GM23338 (cell line): ENCODE data around the gene RAP2A. TPM values are rescaled to one million over a fixed set of nuclear protein-coding genes. Genes with fewer than 3 reads are reported as not detected.

Experiments used
- ATAC-seq: fragments of 200-7000 bp; cut with Tn5 transposase; 3 replicates; pipeline ENCODE4 v1.9.1; 2020
- DNase-seq: peaks from one replicate; pipeline ENCODE4 v3.0.0-alpha.2; 2015; ENCODE audit warnings: low spot score
- H2AFZ ChIP-seq: fragments of 200-600 bp; sonication (generic); 2 replicates; pipeline ENCODE4 v1.8.0; 2016; ENCODE audit warnings: antibody characterized with exemption, mild to moderate bottlenecking, moderate library complexity
- H3F3A ChIP-seq: fragments of 200-600 bp; sonication (generic); replicated peaks from 2 replicates; pipeline ENCODE4 v1.8.0; 2017; ENCODE audit warnings: antibody characterized with exemption, mixed run types, low read depth
- H3K27ac ChIP-seq: fragments of 200-600 bp; sonication (generic); 2 replicates; pipeline ENCODE4 v1.6.1; 2016; ENCODE audit warnings: low read depth
- H3K27me3 ChIP-seq: fragments of 200-600 bp; sonication (generic); 2 replicates; pipeline ENCODE4 v1.8.0; 2016; ENCODE audit warnings: mild to moderate bottlenecking, mixed run types, moderate library complexity; ENCODE audit not compliant: insufficient read depth
- H3K36me3 ChIP-seq: fragments of 200-600 bp; sonication (generic); 2 replicates; pipeline ENCODE4 v1.8.0; 2016; ENCODE audit warnings: mild to moderate bottlenecking; ENCODE audit not compliant: insufficient read depth
- H3K4me1 ChIP-seq: fragments of 200-600 bp; sonication (generic); 2 replicates; pipeline ENCODE4 v1.8.0; 2016; ENCODE audit warnings: mild to moderate bottlenecking, moderate library complexity; ENCODE audit not compliant: insufficient read depth
- H3K4me2 ChIP-seq: fragments of 200-600 bp; sonication (generic); 2 replicates; pipeline ENCODE4 v1.7.1; 2017; ENCODE audit warnings: mixed run types
- H3K4me3 ChIP-seq: fragments of 200-600 bp; sonication (generic); 2 replicates; pipeline ENCODE4 v1.6.1; 2016; ENCODE audit warnings: mixed run types
- H3K79me2 ChIP-seq: fragments of 200-600 bp; sonication (generic); replicated peaks from 2 replicates; pipeline ENCODE4 v1.8.0; 2017; ENCODE audit warnings: mild to moderate bottlenecking; ENCODE audit not compliant: insufficient read depth
- H3K9me2 ChIP-seq: fragments of 200-600 bp; sonication (generic); 2 replicates; pipeline ENCODE4 v1.8.0; 2017; ENCODE audit not compliant: insufficient read depth
- H4K20me1 ChIP-seq: fragments of 200-600 bp; sonication (generic); replicated peaks from 2 replicates; pipeline ENCODE4 v1.8.0; 2017; ENCODE audit warnings: mild to moderate bottlenecking; ENCODE audit not compliant: insufficient read depth
- H3K27ac Mint-ChIP-seq: 2 replicates; pipeline ENCODE4 v1.8.0; 2020; ENCODE audit warnings: inconsistent platforms, mild to moderate bottlenecking, moderate library complexity, mixed read lengths
- H3K27me3 Mint-ChIP-seq: 3 replicates; pipeline ENCODE4 v1.8.0; 2022; ENCODE audit warnings: low read depth, mild to moderate bottlenecking, moderate library complexity, mixed read lengths, inconsistent platforms; ENCODE audit not compliant: insufficient read depth, poor library complexity
- H3K36me3 Mint-ChIP-seq: 3 replicates; pipeline ENCODE4 v1.8.0; 2021; ENCODE audit warnings: low read depth, mild to moderate bottlenecking, inconsistent platforms, moderate library complexity, mixed read lengths
- H3K4me1 Mint-ChIP-seq: 3 replicates; pipeline ENCODE4 v1.8.0; 2020; ENCODE audit warnings: mild to moderate bottlenecking, inconsistent platforms, mixed read lengths
- H3K4me3 Mint-ChIP-seq: 3 replicates; pipeline ENCODE4 v1.8.0; 2021; ENCODE audit warnings: moderate library complexity, mild to moderate bottlenecking, inconsistent platforms, mixed read lengths
- H3K9me3 Mint-ChIP-seq: 3 replicates; pipeline ENCODE4 v1.8.0; 2020; ENCODE audit warnings: moderate library complexity, mild to moderate bottlenecking, inconsistent platforms, mixed read lengths
- CREB1 ChIP-seq: fragments of 250-450 bp; sonication (Bioruptor Pico); IDR thresholded peaks from 2 replicates; pipeline ENCODE4 v1.5.0; 2020; ENCODE audit warnings: low read depth, mild to moderate bottlenecking, moderate library complexity
- CTCF ChIP-seq, 2 experiments: fragments of 200-600 bp in 1 of 2; sonication (generic) in 1 of 2; conservative IDR thresholded peaks; 2 replicates each; pipeline versions ENCODE4 v1.5.1 to v1.6.1; 2016 to 2017; ENCODE audit warnings: antibody characterized with exemption in 2 of 2, low read depth in 2 of 2, mild to moderate bottlenecking in 2 of 2, moderate library complexity in 1 of 2
- ETS1 ChIP-seq: IDR thresholded peaks from 2 replicates; pipeline ENCODE4 v1.6.1; 2016; ENCODE audit warnings: antibody characterized with exemption
- EZH2 ChIP-seq: fragments of 200-600 bp; sonication (generic); IDR thresholded peaks from one replicate; pipeline ENCODE4 v1.8.0; 2017; ENCODE audit warnings: antibody characterized with exemption, mild to moderate bottlenecking, low read depth; ENCODE audit not compliant: unreplicated experiment
- JUNB ChIP-seq: IDR thresholded peaks from one replicate; pipeline ENCODE4 v1.6.1; 2016; ENCODE audit warnings: antibody characterized with exemption; ENCODE audit not compliant: unreplicated experiment
- POLR2AphosphoS5 ChIP-seq: IDR thresholded peaks from 2 replicates; pipeline ENCODE4 v1.6.1; 2016; ENCODE audit warnings: antibody characterized with exemption, low read depth
- REST ChIP-seq: IDR thresholded peaks from one replicate; pipeline ENCODE4 v1.6.1; 2018; ENCODE audit warnings: antibody characterized with exemption; ENCODE audit not compliant: unreplicated experiment
- ZNF462 ChIP-seq: fragments of 250-450 bp; sonication (Bioruptor Pico); IDR thresholded peaks from 2 replicates; pipeline ENCODE4 v1.5.0; 2020; ENCODE audit warnings: mild to moderate bottlenecking, moderate library complexity
- polyA plus RNA-seq: library from polyadenylated mRNA; unstranded; fragments of >200 nt; fragmentation: Nextera tagmentation; extraction: Ambion mirVana; gene quantifications from 2 replicates; pipeline ENCODE4 v1.2.1, GENCODE V29; 2016
- total RNA-seq: library from RNA; depleted of rRNA; stranded (reverse); fragments of >200 nt; shearing (Covaris generic); gene quantifications from 2 replicates; pipeline ENCODE4 v1.2.3, GENCODE V29; 2014

The RAP2A gene
- total and polyA plus RNA-seq, 2 experiments from 2014 or later: 10.4 to 35.3 TPM

GRCh38 chr13:97413694-97414093 lies 20.3 kb upstream of the RAP2A start (continued):
- TF ChIP-seq ETS1 (no peak), JUNB (no peak), REST (no peak), CTCF (conservative IDR thresholded peaks at IDR 0.05; ENCODE audit: low read depth in 2 of 2) (no peak)

GRCh38 chr13:97414392-97414791 lies 19.6 kb upstream of the RAP2A start:
- H3K27ac Mint-ChIP-seq: no peak overlapping the region
- no peaks in the 10 kb centered on the region for H3K9me3 Mint-ChIP-seq
- peaks cover 2% of the 10 kb centered on the region for H3K27me3 Mint-ChIP-seq
- no peak overlapping the region for H3K4me3 Mint-ChIP-seq
- Histone ChIP-seq H3K27me3 (no peaks in the 10 kb centered on the region), H3K4me1 (peaks cover 15% of the 10 kb centered on the region), H3K79me2 (no peaks in the 10 kb centered on the region), H4K20me1 (no peaks in the 10 kb centered on the region), H2AFZ (peak overlapping the region; percentile 1; the same call in 1 of the 2 replicates), H3K9me2 (peaks cover 5% of the 10 kb centered on the region; the same call in 1 of the 2 replicates), H3K27ac (no peak overlapping the region), H3F3A (no peaks in the 10 kb centered on the region), H3K4me3 (no peak overlapping the region), H3K4me2 (no peak overlapping the region), H3K36me3 (no peaks in the 10 kb centered on the region)
- H3K36me3 Mint-ChIP-seq: no peaks in the 10 kb centered on the region
- ATAC-seq (no peak), DNase-seq (no peak)
- H3K4me1 Mint-ChIP-seq: peaks cover 16% of the 10 kb centered on the region
- TF ChIP-seq POLR2AphosphoS5 (no peak), EZH2 (no peak), CREB1 (CRISPR knock-in tag) (no peak), ZNF462 (CRISPR knock-in tag) (no peak), REST (no peak)
